ENCODE data around the gene ATN1.
A peak's percentile ranks its signal among the peaks of the same experiment; 100 is the strongest.

Gene ATN1

GRCh38 chr12:6944381-6945186 is 16.8 kb downstream of the ATN1 start:
- DNase-seq, result peak; percentile 95

DNA sequence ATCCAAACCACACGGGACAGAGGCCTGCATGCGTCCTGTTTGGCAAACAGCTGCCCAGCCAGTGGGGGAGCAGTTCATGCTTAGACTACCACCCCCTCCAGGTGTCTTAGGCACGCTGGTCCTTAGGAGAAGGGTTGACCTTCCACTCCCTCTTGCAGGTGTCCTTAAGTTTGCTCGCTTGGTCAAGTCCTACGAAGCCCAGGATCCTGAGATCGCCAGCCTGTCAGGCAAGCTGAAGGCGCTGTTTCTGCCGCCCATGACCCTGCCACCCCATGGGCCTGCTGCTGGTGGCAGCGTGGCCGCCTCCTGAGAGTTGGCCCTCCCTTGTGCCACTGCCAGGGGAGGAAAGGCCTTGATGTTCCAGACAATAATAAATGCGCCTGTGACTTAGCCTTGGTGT is 17.9 kb downstream of the ATN1 start:
- no peak for DNase-seq

- DNase-seq, result peak; percentile 80
Observed at GRCh38 chr12:6946033-6946919, 18.5 kb downstream of the ATN1 start.

DNA sequence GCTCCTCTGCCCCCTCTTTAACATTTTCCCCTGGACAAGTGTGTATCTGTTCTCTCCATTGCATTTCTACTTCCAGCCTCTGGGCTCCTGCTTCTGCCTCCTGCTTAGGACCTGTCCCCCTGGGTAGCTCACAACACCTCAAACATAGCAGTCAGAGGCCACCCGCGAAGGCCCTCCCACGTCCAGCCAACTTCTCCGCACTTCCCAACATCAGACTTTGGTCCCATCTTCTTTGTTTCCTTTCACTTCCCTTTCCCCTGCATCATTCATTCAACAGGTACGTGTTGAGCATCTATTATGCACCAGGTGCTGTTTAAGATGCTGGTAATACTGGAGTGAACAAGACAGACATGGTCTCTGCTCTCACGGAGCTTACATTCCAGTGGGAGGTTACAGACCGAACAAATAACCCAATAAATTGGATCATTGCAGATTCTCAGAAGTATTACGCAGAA is 19.2 kb downstream of the ATN1 start:
- DNase-seq, result no peak

DNA sequence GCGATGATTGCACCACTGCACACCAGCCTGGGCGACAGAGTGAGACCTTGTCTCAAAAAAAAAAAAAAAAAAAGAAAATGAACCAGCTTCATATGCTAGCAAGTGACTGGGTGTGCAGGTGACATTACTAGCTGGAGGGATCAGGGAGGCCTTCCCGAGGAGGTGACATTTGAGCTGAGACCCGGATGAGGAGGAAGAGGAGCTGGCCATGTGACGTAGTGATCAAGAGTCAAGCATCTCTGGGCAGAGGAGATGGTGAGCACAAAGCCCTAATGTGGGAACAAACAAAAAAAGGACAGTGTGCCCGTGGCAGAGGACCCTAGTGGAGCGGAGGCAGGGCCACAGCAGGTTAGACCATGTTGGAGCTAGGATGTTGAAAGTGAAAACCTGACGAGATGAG is 19.9 kb downstream of the ATN1 start:
- DNase-seq, result no peak

GRCh38 chr12:6948873-6949594 is 21.3 kb downstream of the ATN1 start:
- DNase-seq, result peak; percentile 48

DNA sequence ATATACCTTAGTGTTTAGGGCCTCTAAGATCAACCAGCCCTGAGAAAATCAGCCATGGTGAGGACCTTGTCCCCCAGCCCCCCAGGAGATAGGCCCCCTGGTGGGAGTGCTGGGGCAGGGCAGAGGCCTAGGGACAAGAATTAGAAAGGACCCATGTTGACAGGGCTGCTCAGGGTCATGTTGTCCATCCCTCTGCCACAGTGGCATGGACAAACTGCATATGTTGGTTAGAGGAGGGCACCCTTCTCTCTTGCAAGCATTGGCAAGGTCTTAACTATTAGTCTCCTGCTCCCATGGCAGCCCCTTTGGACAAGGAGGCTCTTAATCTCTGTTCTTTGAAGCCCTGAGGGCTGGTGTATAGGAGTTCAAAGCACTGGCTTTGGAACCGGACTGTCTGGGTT is 22.6 kb downstream of the ATN1 start:
- DNase-seq, result peak; percentile 69

DNA sequence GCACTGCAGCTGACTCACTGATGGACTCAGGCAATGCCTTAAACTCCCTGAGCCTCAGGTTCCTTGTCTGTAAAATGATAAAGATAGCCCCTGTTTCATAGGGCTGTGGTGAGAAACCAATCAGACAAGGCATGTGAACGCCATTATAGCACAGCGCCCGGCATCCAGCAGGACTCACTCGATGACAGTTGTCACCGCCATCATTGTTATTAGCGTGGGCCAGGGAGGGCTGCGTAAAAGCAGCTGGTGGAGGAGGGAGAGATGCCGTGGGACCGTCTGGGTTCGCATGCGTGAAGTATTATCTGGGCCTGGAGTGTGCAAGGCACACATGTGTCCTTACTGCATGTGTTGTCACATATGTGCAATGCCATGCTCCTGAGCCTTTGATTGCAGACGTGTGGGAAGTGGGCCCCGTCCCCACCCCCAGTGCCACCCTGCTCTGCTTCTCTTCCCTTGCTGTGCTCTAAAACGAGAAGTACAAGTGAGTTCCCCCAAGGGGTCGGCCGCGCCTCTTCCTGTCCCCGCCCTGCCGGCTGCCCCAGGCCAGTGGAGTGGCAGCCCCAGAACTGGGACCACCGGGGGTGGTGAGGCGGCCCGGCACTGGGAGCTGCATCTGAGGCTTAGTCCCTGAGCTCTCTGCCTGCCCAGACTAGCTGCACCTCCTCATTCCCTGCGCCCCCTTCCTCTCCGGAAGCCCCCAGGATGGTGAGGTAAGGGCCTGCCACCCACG is 23.2 kb downstream of the ATN1 start, which contains the start of gene PTPN6:
Gene PTPN6 (plus strand): TSS at position 546 of the 730 bp plus-strand sequence. CDS start 157 bp downstream, at position 703.
- DNase-seq, result peak; percentile 83

DNA sequence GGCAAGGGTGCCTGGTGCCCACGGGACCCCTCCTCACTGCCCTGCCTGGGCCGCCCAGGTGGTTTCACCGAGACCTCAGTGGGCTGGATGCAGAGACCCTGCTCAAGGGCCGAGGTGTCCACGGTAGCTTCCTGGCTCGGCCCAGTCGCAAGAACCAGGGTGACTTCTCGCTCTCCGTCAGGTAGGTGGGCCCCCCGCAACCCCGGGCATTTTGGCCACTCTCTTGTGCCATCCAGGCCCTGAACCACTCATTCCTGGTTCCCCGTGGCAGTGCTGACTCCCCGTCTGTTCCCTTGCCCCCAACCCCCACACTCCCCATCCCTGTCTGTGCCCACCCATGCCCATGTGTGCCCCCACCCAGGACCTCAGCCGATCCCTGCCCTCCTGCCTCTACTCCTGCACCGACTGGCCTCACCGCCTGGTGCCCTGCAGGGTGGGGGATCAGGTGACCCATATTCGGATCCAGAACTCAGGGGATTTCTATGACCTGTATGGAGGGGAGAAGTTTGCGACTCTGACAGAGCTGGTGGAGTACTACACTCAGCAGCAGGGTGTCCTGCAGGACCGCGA is 23.9 kb downstream of the ATN1 start:
- DNase-seq, result peak; percentile 51

DNA sequence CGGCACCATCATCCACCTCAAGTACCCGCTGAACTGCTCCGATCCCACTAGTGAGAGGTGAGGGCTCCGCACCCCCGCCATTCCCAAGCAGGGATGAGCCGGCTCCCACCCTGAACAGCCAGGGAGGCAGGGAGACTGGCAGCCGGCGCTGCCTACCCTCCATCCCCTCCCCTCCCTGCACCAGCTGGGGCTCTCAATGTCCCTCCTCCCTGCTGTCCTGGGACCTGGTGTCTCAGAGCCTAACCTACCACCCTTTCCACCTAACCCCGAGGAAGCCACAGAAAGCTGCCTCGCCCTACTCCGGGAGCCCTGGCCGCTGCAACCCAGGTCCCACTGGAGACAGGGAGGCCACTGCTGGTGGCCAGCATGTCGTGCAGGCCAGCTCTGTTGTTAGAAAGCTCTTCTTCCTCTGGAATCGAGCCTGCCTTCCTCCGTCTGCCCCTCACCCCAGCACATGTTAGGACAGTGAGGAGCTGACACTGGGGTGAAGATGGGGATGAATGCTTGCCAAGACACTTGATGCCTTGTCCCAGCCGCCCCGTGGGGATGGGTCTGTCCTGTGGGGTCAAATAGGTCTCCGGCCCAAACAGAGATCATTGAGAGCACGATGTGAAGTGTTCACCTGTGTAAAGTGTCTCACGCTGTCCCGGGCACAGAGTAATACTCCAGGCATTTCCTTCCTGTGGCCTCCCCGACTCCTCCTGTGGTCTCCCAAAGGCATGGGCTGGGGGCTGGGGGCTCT is 24.5 kb downstream of the ATN1 start:
- peak; percentile 53 for DNase-seq

GRCh38 chr12:6952863-6953441 is 25.2 kb downstream of the ATN1 start:
- DNase-seq, result no peak

GRCh38 chr12:6953442-6954315 is 25.9 kb downstream of the ATN1 start:
- peak; percentile 91 for DNase-seq

GRCh38 chr12:6954316-6955107 is 26.8 kb downstream of the ATN1 start:
- no peak for DNase-seq

DNA sequence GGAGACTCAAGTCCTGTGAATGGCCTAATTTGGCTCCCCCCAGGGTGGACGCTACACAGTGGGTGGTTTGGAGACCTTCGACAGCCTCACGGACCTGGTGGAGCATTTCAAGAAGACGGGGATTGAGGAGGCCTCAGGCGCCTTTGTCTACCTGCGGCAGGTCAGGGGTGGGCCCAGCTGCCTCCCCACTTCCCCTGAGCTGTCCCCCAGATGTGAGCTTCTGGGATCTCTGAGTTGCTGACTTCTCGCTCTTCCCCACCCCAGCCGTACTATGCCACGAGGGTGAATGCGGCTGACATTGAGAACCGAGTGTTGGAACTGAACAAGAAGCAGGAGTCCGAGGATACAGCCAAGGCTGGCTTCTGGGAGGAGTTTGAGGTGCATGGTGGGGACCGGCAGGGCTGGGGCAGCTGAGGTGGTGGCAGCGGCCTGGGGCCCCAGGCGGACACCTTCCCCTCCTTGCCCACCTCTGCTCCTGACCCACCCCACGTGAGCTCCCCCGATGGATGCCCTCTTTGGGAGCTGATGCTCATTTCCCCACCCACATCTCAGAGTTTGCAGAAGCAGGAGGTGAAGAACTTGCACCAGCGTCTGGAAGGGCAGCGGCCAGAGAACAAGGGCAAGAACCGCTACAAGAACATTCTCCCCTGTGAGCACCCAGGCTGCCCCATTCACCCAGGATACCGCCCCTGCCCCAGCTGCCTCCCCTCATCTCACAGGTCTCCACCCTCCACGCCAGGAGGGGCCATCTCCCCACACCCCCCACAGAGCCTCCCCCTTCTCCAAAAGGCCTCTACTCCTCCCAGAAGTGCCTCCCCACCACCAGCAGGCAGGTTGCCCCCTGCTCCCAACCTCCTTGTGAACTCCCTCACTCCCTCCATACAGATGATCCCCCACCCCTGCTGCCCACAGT is 27.6 kb downstream of the ATN1 start:
- DNase-seq, result no peak

- DNase-seq, result no peak
Observed at GRCh38 chr12:6956021-6956727, 28.4 kb downstream of the ATN1 start.

- DNase-seq, result no peak
Observed at GRCh38 chr12:6957151-6957701, 29.5 kb downstream of the ATN1 start.
